SH-SY5Y (cell line): ENCODE data around the gene ENTPD2.

Experiments
- GATA2 ChIP-seq: IDR thresholded peaks from 2 replicates; pipeline ENCODE4 v1.6.1; 2011; ENCODE audit warnings: mild to moderate bottlenecking, low read depth, low read length
- GATA3 ChIP-seq: IDR thresholded peaks from 2 replicates; pipeline ENCODE4 v1.6.1; 2011; ENCODE audit warnings: low read depth, mild to moderate bottlenecking, low read length, moderate library complexity

DNA sequence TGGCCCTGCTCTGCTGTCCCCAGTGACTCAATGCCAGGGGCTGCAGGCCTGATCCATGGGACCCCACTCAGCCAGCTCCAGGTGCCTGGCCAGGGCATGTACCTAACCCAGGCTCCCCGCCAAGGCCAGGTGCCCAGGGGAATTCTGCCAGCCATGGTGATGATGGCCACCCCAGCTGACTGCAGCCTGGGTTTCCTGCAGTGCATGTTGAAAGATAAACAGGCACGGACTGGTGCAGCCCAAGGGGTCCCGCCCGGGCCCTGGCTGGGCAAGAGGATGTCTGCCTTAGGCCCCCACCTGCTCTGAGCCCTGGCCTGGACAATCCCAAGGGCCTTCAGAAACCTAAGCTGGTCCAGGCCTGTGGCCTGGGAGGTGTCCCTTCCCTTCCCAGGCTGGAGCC, 27.0 kb downstream of the ENTPD2 start:
- no peak for TF ChIP-seq GATA3
- no peak for TF ChIP-seq GATA2
